Stimulated activated CD8-positive, alpha-beta memory T cell treated with anti-CD3 and anti-CD28 coated beads, Interleukin-2, amount 100 ng/mL, for 1 hour (primary cell): Measurements from ENCODE around the gene ULK3.

ENCODE experiments used
- DNase-seq, 2 donors: peaks; one replicate each; pipeline ENCODE4 v3.0.0-alpha.2; 2020; ENCODE audit warnings: low read depth in 2 of 2

The ULK3 gene

GRCh38 chr15:74868059-74868458 is 25.1 kb upstream of the ULK3 start:
- no peak for DNase-seq

- DNase-seq = no peak
Measured at GRCh38 chr15:74867466-74868038, 24.6 kb upstream of the ULK3 start.

GRCh38 chr15:74866090-74866489 is 23.1 kb upstream of the ULK3 start:
- no peak for DNase-seq

GRCh38 chr15:74865316-74865715 is 22.4 kb upstream of the ULK3 start:
- no peak for DNase-seq

- no peak for DNase-seq
Measured at GRCh38 chr15:74864296-74864695, 21.3 kb upstream of the ULK3 start.

- DNase-seq = no peak
Measured at GRCh38 chr15:74863239-74864056, 20.5 kb upstream of the ULK3 start.

- DNase-seq = no peak
Measured at GRCh38 chr15:74858369-74858740, 15.4 kb upstream of the ULK3 start.

GRCh38 chr15:74857671-74858368 is 14.9 kb upstream of the ULK3 start:
- no peak for DNase-seq

GRCh38 chr15:74857082-74857655 is 14.2 kb upstream of the ULK3 start:
- DNase-seq = no peak

- no peak for DNase-seq
Measured at GRCh38 chr15:74856537-74856936, 13.6 kb upstream of the ULK3 start.

GRCh38 chr15:74855857-74856256 is 12.9 kb upstream of the ULK3 start:
- no peak for DNase-seq

- DNase-seq = no peak
Measured at GRCh38 chr15:74854453-74855022, 11.6 kb upstream of the ULK3 start.

GRCh38 chr15:74851960-74852359 is 9.0 kb upstream of the ULK3 start:
- DNase-seq = no peak

- no peak for DNase-seq
Measured at GRCh38 chr15:74850393-74850792, 7.4 kb upstream of the ULK3 start.

GRCh38 chr15:74847432-74847831 is 4.5 kb upstream of the ULK3 start:
- no peak for DNase-seq

GRCh38 chr15:74845581-74845980 is 2.6 kb upstream of the ULK3 start:
- DNase-seq = no peak

- no peak for DNase-seq
Measured at GRCh38 chr15:74845208-74845568, 2.2 kb upstream of the ULK3 start.

- DNase-seq = no peak
Measured at GRCh38 chr15:74844319-74845207, 1.6 kb upstream of the ULK3 start.

- DNase-seq = no peak
Measured at GRCh38 chr15:74843891-74844299, 939 bp upstream of the ULK3 start.

GRCh38 chr15:74843445-74843828 is 481 bp upstream of the ULK3 start:
- no peak for DNase-seq

GRCh38 chr15:74841891-74842373 is 1.0 kb downstream of the ULK3 start:
- no peak for DNase-seq
